ES-I3 (cell line): ENCODE data around the gene AMN.

Source experiments
- H3K36me3 ChIP-seq: 2 replicates; pipeline ENCODE4 v1.6.1; 2013; ENCODE audit warnings: mild to moderate bottlenecking, low read length, control low read depth, moderate library complexity; ENCODE audit not compliant: insufficient read depth
- H3K4me1 ChIP-seq: 2 replicates; pipeline ENCODE4 v1.6.1; 2013; ENCODE audit warnings: mild to moderate bottlenecking, control low read depth, low read length; ENCODE audit not compliant: insufficient read depth
- H3K9ac ChIP-seq: 2 replicates; pipeline ENCODE4 v1.6.1; 2013; ENCODE audit warnings: low read depth, mild to moderate bottlenecking, low read length, moderate library complexity
- H3K9me3 ChIP-seq: 2 replicates; pipeline ENCODE4 v1.6.1; 2013; ENCODE audit warnings: mild to moderate bottlenecking, low read length, moderate library complexity; ENCODE audit not compliant: control insufficient read depth, insufficient read depth

Gene AMN

DNA sequence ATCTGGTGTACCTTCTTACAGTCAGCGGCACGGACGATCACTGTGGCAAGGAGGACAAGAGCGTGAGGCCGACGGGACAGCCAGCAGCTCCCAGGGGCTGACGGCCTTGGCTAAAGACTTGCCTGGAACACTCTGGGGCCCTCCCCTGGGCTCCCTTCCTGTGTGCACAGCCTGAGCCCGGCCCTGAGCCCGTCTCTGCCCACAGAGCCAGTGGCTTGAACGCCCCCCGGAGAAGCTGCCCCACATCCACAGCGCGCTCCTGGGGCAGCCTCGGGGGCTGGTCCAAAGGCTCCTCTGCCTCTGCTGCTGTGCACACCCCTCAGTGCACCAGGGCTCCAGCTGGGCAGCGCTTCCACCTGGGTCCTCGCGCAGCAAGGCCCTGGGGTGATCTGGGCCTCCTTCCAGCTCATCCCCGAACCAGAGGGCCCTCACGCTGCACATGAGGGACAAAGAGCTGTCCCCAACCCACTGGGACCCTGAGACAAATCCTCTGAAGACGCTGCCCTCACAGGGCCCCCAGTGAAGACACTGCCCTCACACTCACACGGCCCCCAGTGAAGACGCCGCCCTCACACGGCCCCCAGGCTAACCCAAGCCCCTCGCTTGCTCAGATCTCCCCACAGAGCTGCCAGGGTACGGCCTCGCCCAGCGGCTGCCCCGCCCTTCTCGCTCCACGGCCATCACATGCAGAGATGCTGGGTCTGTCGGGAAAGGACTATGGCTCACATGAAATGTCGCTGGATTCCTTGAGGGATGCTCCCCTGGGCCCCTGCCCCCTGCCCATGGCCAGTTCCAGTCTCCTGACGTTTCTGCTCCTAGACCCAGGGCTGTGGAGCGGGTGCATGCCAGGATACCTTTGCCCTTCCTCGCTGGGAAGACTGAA, 22.2 kb downstream of the AMN start:
- no peaks in the 10 kb centered on the region for H3K9me3 ChIP-seq
- peaks cover 26% of the 10 kb centered on the region for H3K36me3 ChIP-seq
- no peaks in the 10 kb centered on the region for H3K4me1 ChIP-seq
- H3K9ac ChIP-seq: no peak overlapping the region

DNA sequence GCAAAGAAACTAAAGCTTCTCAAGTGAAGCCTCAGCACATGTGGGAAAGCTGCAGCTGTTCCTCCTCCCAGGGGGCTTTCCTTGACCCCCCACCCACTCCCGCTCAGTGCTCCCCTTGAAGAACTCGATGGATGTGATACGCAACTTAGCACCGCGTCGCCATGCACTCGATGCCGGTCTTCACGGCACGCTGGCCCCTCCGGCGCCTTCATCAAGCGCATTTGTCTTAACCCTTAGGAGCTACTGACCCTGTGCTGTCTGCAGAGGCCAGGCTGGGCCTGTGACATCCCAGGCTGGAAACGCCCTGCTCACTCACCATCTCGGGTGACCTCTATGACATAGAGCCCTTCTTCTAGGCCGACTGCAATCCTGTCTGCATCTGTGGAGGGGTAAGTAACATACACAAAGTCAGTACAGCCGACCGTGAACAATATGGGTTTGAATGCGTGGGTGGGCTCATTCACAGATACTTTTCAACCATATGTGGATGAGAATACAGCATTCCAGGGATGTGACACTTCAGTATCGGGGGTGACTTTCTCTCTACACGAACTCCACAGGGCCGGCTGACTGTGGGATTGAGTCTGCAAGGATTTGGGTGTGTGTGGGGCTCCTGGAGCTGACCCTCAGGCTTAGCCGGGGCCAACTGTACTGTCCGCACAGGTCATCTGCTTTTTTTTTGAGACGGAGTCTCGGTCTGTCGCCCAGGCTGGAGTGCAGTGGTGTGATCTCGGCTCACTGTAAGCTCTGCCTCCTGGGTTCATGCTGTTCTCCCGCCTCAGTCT, 23.1 kb downstream of the AMN start:
- H3K36me3 ChIP-seq: peaks cover 26% of the 10 kb centered on the region
- no peaks in the 10 kb centered on the region for H3K4me1 ChIP-seq
- H3K9ac ChIP-seq: no peak overlapping the region
- no peaks in the 10 kb centered on the region for H3K9me3 ChIP-seq

DNA sequence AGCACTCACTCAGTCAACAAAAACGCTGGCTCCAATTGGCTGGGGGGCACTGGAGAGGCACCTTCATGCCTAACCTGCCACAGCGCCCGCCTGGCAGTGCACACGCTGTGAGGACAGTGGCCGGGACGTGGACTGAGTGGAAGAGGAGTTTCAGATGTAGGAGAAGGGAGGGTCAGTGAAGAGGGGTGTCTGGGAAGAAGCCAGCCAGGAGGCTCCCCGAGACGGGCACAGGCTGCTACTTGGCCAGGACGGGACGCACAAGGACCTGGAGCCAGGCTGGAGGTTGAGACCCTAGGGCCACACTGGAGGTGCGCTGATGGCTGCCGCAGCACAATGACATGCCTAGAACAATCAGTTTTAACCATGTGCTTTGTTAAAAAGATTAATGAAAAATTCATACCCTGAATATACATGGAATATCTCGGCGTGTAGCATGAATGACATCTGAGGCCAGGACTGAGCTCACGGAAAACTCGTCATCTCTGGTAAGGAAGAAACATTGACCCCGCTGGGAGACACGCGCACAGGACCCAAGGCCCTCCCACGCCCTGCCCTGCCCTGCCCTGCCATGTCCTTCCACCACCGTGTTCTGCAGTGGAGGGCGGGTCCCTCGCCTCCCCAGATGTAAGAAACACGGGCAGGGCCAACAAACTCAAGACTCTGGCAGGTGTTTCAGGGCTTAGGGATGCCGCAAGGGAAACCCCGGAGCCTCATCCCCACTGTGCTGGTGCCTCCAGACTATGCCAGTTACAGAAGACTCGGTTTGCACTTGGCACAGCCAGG, 25.0 kb downstream of the AMN start:
- Histone ChIP-seq H3K9me3 (no peaks in the 10 kb centered on the region), H3K36me3 (peaks cover 29% of the 10 kb centered on the region), H3K9ac (no peak overlapping the region), H3K4me1 (no peaks in the 10 kb centered on the region; the same call in 1 of the 2 replicates)

DNA sequence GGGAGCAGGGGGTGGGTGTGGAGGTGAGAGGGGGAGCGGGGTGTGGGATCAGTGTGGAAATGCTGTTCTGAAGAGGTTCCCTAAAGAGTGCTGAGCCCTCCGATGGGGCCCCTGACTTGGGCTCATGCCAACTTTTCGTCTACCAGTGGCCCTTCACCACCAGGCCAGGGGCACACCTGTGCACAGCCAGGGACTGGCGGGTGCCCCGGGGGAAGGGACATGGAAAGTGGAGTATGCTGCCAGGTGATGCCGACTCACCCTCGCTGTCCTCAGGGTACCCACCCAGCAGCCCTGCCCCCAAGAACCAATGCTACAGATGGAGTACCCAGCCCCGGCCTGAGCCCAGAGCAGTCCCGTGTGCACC, 26.2 kb downstream of the AMN start:
- peaks cover 23% of the 10 kb centered on the region for H3K36me3 ChIP-seq
- no peak overlapping the region for H3K9ac ChIP-seq
- H3K9me3 ChIP-seq: no peaks in the 10 kb centered on the region
- no peaks in the 10 kb centered on the region; the same call in 1 of the 2 replicates for H3K4me1 ChIP-seq

DNA sequence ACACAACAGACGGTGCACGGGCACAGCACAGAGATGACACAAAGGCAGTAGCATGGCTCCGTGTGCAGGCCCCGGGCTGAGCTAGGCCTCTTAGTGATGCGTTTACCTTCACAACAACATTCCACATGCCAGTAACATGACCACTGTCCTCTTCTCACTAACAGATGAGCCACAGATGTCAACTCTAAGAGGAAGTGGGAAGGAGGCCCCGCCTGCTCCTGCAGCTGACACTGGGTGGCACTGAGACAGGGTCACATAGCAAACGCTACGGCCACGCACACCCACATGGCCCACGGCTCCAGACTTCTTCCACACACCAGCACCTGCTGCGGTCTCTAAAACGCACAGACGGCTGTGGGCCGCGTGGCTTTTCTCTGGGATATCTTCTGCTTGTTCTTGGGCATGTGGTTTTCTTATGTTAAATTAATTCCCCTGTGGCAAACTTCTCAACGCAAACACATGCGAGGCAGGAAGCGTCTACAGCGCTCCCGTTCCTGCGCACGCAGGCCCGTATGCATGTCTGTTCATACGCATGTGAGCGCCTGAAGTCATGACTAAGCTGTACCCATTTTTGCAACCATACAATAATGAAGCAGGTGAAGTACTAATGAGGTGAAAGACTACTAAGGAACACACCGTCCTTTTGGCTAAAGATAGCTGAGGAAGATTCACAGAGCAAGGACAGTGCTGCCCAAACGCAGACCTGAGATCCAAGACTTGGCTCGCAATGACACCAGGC, 26.8 kb downstream of the AMN start:
- Histone ChIP-seq H3K4me1 (no peaks in the 10 kb centered on the region; the same call in 1 of the 2 replicates), H3K36me3 (peaks cover 23% of the 10 kb centered on the region), H3K9me3 (no peaks in the 10 kb centered on the region), H3K9ac (no peak overlapping the region)

DNA sequence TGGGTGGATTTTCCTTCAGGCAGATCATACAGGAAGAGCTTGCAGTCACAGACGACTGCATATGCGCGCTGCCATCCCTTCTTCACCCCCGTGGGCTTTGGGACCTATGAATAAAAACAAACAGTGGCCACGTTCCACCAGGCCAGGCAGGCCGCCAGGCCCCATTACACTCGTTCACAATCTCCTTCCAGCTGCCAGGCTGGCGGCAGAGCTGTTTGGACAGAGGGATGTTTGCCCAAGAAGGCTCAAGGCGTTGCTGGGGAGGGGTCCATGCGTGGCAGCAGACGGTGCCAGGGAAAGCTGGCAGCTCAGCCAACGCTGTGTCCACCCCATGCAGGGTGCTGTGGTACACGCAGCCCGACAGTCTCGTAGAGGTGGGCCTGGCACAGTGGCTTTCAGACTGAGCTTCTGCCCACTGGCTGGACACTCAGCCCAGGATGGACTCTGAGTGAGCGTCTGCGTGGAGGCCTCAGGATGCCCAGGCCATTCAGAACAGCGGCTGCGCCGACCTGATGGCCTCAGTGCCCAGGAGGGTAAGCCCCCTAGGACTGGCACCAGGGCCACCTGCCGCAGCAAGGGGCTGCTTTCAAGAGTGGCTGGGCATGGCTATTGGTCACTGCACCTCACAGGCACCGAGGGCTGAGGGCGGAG, 27.5 kb downstream of the AMN start:
- no peaks in the 10 kb centered on the region for H3K9me3 ChIP-seq
- no peaks in the 10 kb centered on the region; the same call in 1 of the 2 replicates for H3K4me1 ChIP-seq
- peaks cover 23% of the 10 kb centered on the region for H3K36me3 ChIP-seq
- no peak overlapping the region for H3K9ac ChIP-seq

DNA sequence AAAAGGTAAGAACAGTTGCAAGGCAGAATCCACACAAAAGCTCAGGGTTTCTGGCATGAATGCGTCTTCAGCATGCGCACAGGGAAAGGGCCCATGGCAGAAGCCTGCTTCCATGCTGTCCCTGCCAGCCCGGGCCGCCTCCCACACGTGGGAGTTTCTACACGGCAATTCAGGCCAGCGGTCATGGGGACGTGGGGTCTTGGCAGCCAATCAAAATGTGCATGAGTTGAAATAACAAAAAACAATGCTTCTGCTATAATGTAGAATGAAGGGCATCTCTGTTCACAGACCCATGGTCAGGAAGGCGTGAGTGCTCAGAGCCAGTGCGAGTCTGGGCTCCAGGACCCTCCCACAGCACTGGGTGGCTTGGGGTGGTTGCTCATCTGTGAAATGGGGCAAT, 28.6 kb downstream of the AMN start:
- Histone ChIP-seq H3K4me1 (no peaks in the 10 kb centered on the region; the same call in 1 of the 2 replicates), H3K36me3 (peaks cover 20% of the 10 kb centered on the region)

DNA sequence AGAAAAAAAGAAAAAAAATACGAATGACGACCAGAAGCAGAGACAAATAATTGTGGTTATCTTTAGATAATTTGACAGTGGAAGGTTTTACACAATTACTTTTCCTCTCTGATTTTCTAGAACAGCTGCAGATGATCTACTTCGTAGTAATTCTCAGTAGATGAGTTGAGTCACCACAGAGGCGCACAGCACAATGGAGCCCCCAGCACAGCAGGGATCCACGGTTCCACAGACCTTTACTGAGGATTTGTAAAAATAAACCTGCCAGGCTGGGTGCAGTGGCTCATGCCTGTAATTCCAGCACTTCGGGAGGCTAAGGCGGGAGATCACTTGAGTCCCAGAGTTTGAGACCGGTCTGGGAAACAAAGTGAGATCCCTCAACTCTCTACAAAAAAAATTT, 29.3 kb downstream of the AMN start:
- H3K9me3 ChIP-seq: no peaks in the 10 kb centered on the region
- no peak overlapping the region for H3K9ac ChIP-seq
- peaks cover 24% of the 10 kb centered on the region for H3K36me3 ChIP-seq
- no peaks in the 10 kb centered on the region; the same call in 1 of the 2 replicates for H3K4me1 ChIP-seq

More for the DNA sequence above, 28.6 kb downstream of the AMN start:
- Histone ChIP-seq H3K9me3 (no peaks in the 10 kb centered on the region), H3K9ac (no peak overlapping the region)

DNA sequence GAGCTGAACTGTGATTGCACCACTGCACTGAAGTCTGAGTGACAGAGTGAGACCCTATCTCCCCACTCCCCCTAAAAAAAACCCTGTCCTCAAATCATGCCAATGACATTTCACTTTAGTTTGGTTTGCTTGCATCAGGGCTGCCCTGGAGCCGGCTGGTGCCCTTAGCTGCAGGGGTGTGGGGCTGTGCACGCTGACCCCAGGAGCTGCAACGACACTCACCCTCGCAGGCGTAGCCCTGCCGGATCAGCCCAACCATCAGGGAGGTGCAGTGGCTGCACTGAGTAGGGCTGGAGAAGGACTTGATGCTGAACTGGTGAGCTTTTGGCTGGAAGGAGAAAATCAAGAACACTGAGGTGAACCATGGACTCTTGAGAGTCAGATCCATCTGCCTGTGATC, 29.8 kb downstream of the AMN start:
- Histone ChIP-seq H3K36me3 (peaks cover 23% of the 10 kb centered on the region), H3K9me3 (no peaks in the 10 kb centered on the region), H3K9ac (no peak overlapping the region), H3K4me1 (no peaks in the 10 kb centered on the region; the same call in 1 of the 2 replicates)

DNA sequence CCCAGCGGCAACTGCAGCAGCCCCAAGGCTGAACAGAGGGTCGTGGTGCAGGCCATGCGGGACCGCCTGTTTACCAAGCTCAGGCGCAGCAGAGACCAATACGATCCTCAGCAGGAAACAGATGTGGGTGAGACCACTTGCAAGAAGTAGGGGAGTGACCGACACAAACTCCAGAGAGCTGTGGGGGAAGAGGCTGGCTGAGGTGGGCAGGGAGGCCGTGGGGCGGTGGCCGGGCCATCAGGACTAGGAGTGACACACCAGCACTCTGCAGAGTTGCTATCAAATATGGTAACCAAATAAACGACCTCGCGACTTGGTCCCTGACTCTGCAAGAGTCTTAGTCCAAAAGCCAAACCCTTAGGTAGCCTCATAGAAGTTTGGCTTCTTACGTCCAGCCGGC, 30.6 kb downstream of the AMN start:
- Histone ChIP-seq H3K36me3 (peaks cover 30% of the 10 kb centered on the region), H3K4me1 (no peaks in the 10 kb centered on the region; the same call in 1 of the 2 replicates), H3K9me3 (no peaks in the 10 kb centered on the region)

DNA sequence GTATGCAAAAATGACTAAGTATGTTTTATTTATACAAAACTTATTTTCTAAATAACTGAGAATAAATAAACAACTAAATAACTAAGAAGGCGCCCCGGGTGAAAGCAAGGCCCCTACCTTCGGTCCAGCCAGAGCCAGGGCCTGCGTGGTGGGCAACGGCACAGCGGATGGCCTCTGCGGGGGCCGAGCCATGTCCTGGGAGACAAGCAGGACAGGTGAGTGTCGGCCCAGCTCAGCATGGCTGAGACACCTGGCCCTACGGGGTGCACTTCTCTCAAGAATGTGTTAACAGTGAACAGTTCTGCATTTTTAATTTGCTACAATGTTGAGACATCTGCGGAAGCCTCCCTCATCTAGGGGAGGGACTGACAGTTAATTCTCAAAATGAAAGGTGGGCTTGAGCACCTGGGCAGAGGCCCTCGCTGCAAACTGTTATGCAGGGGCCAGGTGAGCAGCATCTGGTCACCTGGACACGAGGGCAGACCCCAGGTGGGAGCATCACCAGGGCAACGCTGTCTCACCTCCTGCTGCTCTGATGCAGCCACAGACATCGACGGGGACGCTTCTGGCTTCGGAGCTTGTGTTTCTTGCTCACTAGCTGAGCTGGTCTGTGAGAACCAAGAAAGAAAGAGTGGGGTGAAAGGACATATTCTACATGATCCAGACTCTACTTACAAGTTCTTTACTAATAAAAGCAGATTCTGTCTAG, 31.8 kb downstream of the AMN start:
- H3K36me3 ChIP-seq: peaks cover 29% of the 10 kb centered on the region
- no peak overlapping the region for H3K9ac ChIP-seq

More for the DNA sequence above, 30.6 kb downstream of the AMN start:
- H3K9ac ChIP-seq: no peak overlapping the region

DNA sequence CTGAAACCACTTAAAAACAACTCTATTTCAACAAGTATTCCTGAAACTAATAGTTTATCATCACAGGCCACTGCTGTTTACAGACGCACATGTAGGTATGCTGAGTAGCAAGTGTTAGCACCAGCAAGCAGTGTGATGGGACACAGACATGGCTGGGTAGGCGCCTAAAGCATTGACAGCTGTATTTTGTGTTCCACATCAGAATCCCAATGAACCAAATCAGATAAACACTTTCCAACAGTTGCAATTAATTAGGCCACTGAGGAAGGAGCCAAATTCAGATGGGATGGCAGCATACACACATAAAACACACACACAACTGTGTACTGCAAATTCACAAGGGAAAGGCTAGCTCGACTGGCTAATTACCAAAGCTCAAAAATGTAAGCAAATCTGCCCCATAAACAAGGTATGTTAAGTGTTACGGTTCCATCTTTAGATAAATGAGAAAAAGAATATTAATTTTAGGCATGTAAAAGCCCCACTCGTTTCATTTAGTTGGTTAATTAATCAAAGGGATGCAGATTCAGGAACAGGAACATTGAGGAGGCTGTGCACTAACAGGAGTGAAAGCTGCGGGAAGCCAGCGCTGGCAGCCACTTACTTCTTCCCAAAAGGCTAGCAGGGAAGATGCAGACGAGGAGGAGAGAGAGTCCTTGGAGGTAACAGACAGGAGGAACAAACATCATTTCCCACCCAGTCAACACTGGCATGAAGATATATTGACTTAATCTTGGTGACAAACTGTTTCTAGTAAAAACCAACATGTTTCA, 33.4 kb downstream of the AMN start:
- H3K36me3 ChIP-seq: peaks cover 22% of the 10 kb centered on the region
- no peak overlapping the region for H3K9ac ChIP-seq
- no peaks in the 10 kb centered on the region for H3K9me3 ChIP-seq
- H3K4me1 ChIP-seq: no peaks in the 10 kb centered on the region; the same call in 1 of the 2 replicates

More for the DNA sequence above, 31.8 kb downstream of the AMN start:
- H3K4me1 ChIP-seq: no peaks in the 10 kb centered on the region; the same call in 1 of the 2 replicates
- no peaks in the 10 kb centered on the region for H3K9me3 ChIP-seq
